Suprapubic skin (tissue), 3 donors: Measurements from ENCODE around the gene ATP9B.

Experiments used
- POLR2A ChIP-seq, 2 donors: fragments of 450-650 bp; IDR thresholded peaks; one replicate each; pipeline ENCODE4 v1.6.1; 2017; ENCODE audit warnings: antibody characterized with exemption in 2 of 2, mild to moderate bottlenecking in 2 of 2, moderate library complexity in 2 of 2
- TF ChIP-seq, protein P1 (sequence below), 2 donors: fragments of 200-600 bp in 1 of 2; fragments of 450-650 bp in 1 of 2; sonication (generic) in 1 of 2; IDR thresholded peaks; one replicate each; pipeline ENCODE4 v1.5.1; 2016 to 2019; ENCODE audit warnings: antibody characterized with exemption in 2 of 2, mild to moderate bottlenecking in 1 of 2, moderate library complexity in 1 of 2

DNA sequence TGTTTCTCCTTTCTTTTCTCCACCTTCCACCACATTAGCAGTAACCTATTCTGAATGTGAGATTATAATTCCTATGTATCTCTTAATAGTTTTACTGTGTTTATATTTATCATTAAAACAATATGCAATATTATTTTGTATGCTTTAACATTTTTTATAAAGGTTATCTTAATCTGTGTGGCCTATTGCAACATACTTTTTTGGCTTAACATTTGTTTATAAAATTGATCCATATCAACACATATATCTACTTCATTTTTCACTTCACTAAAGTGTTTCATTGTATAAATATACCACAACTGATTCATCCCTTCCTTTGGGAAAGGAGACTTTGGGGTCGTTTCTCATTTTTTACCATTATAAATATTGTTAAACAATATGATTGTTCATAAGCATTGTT, 48.6 kb downstream of the ATP9B start:
- TF ChIP-seq, protein P1, sequence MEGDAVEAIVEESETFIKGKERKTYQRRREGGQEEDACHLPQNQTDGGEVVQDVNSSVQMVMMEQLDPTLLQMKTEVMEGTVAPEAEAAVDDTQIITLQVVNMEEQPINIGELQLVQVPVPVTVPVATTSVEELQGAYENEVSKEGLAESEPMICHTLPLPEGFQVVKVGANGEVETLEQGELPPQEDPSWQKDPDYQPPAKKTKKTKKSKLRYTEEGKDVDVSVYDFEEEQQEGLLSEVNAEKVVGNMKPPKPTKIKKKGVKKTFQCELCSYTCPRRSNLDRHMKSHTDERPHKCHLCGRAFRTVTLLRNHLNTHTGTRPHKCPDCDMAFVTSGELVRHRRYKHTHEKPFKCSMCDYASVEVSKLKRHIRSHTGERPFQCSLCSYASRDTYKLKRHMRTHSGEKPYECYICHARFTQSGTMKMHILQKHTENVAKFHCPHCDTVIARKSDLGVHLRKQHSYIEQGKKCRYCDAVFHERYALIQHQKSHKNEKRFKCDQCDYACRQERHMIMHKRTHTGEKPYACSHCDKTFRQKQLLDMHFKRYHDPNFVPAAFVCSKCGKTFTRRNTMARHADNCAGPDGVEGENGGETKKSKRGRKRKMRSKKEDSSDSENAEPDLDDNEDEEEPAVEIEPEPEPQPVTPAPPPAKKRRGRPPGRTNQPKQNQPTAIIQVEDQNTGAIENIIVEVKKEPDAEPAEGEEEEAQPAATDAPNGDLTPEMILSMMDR (IDR thresholded peaks at IDR 0.05), result no peak
- no peak for TF ChIP-seq POLR2A (IDR thresholded peaks at IDR 0.05)
